Hypothalamus (tissue), 51 donors: ENCODE measurements around the gene LRRC28.
"Not testable (repeated sequence)": the region's sequence is repeated elsewhere in the genome, so short reads cannot be mapped to it uniquely, and the experiment has no call there.

Experiments
- DNase-seq, 51 donors: peaks; one replicate each; lab custom pipeline; 2025; lab: John Stamatoyannopoulos, UW

Gene LRRC28

GRCh38 chr15:99250857-99251841 lies at the start of gene LRRC28:
Gene LRRC28, plus strand, starts transcription at chr15:99251481. Its CDS starts 4,477 bp downstream, at chr15:99255958.
- DNase-seq = peak; percentile 72 to 99 (median 97)

- DNase-seq = no peak
Observed at GRCh38 chr15:99202176-99202552, 49.1 kb upstream of the LRRC28 start.

- DNase-seq = no peak
Observed at GRCh38 chr15:99207672-99208071, 43.6 kb upstream of the LRRC28 start.

DNA sequence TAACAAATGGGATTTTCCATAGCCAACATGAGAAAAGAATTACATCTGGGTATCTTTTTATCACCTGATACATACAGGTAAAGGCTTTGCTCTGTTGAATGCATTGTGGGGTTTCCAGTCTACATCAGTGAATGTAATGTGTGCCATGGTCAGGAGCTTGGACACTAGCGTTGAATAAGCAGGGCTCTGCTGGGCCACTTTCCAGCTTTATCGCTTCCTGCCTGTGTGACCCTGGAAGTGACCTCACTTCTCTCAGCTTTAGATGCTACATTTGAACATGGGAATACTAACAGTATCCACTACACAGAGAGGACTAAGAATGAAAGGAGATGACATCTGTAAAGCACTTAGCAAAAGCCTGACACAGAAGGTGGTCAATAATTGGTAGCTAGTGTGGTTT lies 42.0 kb upstream of the LRRC28 start:
- DNase-seq = no peak

DNA sequence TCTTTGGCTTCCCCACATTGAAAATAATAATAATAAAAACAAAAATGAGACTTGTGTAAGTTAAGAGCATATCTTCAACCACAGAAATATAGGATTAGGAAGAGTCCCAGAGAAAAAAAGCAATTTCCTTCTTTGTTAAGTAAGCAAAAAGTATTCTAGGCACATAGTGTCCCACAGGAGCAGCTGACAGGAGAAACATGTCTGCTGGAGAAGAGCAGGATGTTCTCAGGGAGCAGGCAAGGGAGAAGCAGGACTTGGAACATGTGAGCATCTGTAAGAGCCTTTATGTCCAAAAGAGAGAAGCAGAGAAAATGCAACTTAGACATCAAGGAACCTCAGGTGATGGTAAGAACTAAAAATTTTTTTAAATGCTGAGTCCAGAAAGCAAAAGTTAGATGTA lies 40.9 kb upstream of the LRRC28 start:
- no peak for DNase-seq

DNA sequence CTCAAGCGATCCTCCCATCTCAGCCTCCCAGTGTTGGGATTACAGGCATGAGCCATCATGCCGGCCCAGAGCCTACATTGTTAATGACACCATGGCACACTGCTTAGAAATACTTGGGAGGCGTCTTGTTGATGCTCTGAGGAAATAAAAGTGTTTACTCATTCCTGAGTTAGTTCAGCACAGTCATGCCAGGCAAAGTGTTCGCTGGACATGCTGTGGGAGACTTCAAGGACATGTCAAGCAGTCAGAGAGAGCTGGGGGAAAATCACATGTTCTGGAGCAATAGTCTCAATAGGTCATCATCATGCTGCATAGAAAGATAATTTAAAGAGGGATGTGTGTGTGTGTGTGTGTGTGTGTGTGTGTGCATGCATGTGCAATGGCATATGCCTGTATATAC lies 39.4 kb upstream of the LRRC28 start:
- no peak for DNase-seq

DNA sequence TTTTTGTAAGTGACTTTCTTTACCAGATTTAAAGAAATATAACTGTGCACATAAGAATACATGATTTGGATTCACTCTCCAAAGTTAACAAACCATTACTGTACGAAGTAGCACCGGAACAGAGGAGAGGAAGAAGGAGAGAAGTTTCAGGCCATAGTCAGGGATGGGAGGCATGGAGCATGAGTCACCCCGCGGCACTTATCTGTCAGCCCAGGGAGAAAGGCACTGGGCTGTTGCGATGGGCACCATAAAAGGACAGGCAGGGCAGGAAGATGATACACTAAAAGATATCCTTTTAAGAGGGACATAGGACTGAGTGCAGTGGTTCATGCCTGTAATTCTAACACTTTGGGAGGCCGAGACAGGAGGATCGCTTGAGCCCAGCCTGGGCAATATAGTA lies 38.9 kb upstream of the LRRC28 start:
- no peak for DNase-seq

- DNase-seq = peak in 50 of 51 donors; percentile 2 to 85 (median 53)
Observed at GRCh38 chr15:99213187-99213811, 38.0 kb upstream of the LRRC28 start.

DNA sequence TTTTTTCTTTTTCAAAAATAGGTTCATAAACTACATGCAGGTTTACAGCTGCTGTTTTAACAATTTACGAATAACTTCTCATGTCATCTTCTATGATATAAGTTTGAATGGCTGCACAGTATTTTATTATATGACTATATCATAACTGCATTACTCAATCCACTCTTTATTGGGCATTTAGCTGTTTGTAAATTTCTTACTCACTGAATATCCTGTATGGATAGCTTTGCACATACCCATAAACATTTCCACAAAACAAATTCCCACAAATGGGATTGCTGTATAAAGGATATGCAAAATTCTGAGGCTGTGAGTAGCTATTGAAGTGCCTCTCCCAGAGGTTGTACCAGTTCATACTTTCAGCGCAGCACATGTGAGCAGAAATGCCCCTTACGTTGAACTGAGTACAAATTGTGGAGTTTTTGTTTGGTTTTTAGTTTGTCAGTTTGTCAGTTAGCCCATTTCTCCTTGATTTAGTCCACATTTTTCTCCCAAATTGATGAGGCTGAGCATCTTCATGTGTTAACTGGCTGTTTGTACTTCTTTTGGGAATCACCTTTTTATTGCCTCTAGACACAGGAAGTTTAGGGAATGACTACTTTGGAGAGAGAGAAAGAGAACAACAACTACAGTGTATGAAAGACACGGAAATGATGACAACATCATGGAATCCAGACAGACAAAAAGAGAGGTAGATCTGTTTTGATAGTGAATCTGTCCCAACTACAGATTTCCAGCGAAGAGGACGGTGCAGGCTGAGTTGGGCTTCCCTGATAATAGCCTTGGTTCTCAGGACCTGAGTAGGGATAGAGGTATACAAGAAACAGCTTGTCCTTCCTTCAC lies 26.7 kb upstream of the LRRC28 start:
- no peak for DNase-seq

GRCh38 chr15:99226802-99227201 lies 24.5 kb upstream of the LRRC28 start:
- DNase-seq = no peak

DNA sequence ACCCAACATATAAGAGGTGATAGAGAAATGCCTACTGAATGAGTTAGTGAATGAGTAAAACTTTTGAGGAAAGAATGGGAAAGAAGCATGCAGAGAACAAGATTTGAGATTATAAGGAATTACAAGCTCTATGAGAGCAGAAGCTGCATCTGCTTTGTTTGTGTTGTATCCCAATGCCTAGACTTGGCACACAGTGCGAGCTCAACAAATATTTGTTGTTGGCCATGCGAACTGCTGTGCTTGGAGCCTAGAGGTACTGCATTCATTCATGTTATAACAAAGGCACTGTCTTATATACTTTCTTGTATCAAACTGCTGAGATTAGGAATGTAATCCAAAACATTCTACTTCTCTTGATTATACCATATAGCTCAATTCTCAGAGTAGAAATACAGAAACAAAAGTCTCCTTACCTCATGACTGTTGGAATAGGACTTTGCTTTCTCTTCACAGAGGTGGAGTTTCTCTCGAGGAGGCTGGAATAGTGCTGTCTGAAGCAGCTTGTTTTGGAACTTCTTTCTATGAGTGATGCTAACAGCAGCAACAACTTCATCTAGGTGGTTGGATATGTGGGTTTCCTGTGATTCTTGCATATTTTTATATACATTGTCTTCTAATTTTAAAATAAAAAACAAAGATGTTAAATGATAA lies 23.0 kb upstream of the LRRC28 start:
- DNase-seq = no peak

GRCh38 chr15:99230867-99231266 lies 20.4 kb upstream of the LRRC28 start:
- no peak for DNase-seq

DNA sequence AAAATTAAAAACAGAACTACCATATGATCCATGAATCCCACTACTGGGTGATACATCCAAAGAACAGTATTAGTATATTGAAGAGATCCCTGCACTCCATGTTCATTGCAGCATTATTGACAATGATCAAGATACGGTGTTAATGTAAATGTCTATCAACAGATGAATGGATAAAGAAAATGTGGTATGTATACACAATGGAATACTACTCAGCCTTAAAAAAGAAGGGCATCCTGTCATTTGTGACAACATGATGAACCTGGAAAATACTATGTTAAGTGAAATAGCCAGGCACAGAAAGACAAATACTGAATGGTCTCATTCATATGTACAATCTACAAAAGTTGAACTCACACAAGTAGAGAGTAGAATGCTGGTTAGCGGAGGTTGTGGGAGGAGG lies 18.5 kb upstream of the LRRC28 start:
- no peak for DNase-seq

- not testable (repeated sequence) for DNase-seq
Observed at GRCh38 chr15:99234160-99234559, 17.1 kb upstream of the LRRC28 start.

- DNase-seq = no peak
Observed at GRCh38 chr15:99238849-99239248, 12.4 kb upstream of the LRRC28 start.

DNA sequence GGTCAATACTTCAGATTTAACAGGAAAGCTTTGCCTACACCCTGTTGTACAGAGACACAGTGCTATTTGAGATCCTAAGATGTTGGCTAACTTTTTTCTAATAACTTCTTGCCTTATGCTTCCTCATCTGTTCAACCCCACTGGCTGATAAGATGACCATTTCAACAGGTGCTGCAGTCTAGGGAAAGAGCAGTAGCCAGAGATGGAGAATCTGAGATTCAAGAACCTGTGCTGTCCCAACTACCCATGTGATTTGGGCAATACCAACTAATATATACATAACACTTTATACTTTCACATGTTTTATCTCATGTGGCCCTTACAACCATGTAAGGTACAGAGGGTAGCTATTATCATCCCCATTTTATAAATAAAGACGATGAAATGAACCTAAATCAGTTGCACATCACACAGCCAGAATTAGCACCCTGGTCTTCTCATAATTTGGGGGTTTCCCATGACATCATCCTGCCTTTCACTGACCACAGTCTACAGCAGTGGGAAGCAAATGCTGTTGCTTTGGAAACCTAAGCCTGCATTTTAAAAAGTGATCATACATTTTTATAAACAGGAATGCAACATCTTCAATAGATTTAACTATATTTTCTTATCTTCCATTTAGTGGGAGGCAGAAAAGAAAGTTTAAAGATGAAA lies 11.6 kb upstream of the LRRC28 start:
- DNase-seq = no peak

- no peak for DNase-seq
Observed at GRCh38 chr15:99241752-99242151, 9.5 kb upstream of the LRRC28 start.

GRCh38 chr15:99244306-99244705 lies 7.0 kb upstream of the LRRC28 start:
- DNase-seq = no peak

- no peak for DNase-seq
Observed at GRCh38 chr15:99247062-99247461, 4.2 kb upstream of the LRRC28 start.
